ENCODE measurements around the gene ST6GALNAC1.

The ST6GALNAC1 gene, protein sequence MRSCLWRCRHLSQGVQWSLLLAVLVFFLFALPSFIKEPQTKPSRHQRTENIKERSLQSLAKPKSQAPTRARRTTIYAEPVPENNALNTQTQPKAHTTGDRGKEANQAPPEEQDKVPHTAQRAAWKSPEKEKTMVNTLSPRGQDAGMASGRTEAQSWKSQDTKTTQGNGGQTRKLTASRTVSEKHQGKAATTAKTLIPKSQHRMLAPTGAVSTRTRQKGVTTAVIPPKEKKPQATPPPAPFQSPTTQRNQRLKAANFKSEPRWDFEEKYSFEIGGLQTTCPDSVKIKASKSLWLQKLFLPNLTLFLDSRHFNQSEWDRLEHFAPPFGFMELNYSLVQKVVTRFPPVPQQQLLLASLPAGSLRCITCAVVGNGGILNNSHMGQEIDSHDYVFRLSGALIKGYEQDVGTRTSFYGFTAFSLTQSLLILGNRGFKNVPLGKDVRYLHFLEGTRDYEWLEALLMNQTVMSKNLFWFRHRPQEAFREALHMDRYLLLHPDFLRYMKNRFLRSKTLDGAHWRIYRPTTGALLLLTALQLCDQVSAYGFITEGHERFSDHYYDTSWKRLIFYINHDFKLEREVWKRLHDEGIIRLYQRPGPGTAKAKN

DNA sequence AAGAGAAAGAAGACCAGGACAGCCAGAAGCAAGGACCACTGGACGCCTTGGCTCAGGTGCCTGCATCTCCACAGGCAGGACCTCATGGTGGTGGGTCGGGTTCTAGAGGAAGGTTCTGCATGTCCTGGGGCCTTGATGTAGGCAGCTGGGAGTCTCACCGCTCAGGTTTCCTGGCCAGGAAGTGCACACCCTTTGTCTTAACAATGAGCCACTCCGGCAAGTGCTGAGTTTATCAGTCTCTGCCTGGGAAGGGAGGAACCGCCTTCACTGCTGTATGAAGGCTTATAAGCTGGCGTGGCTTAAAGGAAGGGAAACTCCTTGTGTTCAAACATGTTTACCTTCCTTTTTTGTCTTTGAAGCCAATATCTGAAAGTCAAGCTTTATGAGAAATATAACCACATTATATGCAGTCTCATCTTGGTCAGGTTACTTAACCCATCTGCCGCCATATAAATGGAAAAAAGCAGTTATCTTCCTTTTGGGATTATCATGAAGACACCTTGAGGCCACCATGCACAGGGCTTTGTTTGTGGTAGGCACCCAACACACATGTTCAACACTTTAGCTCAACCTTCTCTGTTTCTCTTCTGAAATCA, at the start of gene ST6GALNAC1:
ST6GALNAC1 (minus strand) TSS at position 205 of the 596 bp plus-strand sequence; CDS start at position 86, 119 bp downstream.
- no peak for FAIRE-seq

DNA sequence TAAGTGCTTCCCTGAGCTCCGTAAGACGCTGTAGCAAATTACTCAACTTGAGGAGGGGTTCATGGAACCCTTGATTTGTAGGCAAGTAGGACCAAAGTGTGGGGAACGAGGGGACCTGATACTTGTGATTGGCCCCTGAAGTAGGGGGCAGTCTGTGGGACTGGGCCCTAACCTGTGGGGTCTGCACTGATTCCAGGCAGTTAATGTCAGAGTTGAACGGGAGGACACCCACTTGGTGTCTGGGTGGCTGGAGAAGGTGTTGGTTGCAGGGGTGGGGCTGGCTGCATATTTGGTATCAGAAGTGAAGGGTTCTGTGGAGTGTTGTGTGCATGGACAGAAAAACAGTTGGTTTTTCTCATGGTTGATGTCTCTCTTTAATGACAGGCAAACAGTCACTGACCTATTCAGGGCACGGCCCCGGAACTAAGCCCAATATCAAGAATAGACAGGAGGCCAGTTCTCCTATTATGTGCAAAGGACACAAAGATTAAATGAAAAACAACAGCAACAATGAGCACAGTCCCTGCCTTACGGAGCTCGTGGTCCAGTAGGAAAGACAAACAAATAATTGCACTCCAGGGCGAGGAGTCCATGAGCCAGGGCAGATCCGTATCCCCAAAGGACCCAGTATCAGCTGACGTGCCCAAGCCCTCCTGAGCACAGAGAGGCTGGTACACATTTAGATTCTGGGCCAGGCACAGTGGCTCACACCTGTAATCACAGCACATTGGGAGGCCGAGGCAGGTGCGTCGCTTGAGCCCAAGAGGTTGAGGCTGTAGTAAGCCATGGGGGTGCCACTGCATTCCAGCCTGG, 48.0 kb upstream of the ST6GALNAC1 start:
- no peak for FAIRE-seq

DNA sequence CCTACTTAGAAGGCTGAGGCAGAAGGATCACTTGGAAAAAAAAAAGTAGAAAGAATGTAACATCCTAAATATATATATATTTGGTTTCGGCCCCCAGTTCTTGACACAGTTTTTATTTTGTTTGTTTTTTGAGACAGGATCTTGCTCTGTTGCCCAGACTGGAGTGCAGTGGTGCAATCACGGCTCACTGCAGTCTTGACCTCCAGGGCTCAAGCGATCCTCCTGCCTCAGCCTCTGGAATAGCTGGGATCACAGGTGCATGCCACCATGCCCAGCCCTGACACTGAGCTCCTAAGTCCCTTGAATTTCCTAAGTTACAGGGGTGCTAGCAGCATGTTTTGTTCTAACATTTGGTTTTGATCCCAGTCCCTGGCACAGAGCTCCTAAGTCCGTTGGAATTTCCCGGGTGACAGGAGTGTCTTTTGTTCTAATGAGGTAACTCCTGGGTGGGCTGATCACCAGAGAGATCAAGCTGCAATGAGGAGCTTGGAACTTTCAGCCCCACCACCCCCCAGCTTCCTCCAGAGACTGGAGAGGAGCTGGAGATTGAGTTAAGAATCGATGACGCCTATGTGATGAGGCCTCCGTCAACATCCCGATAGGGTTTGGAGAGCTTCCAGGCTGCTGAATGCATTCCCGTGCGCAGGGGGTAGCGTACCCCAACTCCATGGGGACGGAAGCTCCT, 47.2 kb upstream of the ST6GALNAC1 start:
- no peak for FAIRE-seq

DNA sequence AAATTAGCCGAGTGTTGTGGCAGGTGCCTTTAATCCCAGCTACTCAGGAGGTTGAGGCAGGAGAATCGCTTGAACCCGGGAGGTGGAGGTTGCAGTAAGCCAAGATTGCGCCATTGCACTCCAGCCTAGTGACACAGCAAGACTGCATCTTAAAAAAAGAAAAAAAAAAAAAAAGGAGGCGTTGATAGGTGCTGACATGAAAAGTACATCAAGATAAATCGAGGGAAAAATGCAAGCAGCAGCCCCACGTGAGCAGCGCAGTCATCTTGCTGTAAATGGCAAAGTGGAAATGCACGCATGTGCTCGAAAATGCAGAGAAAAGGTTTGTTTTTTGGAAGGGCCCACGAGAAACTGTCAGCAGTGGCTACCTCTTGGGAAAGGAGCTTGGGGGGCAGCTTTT, 46.3 kb upstream of the ST6GALNAC1 start:
- no peak for FAIRE-seq

DNA sequence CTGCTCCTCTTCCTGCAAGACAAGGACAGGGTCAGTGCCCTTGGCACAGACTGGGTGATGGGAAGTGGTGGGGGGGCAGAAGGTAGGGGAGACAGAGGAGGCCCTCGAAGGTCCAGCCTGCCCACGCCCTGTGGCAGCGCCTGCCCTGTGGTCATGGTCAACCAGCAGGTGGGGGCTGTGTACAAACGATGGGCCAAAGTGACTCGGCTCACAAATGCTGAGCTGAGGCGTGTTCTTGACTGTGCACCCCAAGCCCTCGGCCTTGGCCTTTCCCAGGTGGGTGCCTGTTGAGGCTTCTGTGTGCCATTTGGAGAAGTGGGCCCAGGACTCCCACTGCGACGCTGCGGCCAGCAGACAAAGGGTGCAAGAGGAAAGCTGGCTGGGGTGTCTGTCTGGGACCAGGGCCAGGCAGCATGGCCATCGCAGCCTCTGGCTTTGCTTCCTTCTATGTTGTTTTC, 44.6 kb upstream of the ST6GALNAC1 start:
- FAIRE-seq, result no peak

DNA sequence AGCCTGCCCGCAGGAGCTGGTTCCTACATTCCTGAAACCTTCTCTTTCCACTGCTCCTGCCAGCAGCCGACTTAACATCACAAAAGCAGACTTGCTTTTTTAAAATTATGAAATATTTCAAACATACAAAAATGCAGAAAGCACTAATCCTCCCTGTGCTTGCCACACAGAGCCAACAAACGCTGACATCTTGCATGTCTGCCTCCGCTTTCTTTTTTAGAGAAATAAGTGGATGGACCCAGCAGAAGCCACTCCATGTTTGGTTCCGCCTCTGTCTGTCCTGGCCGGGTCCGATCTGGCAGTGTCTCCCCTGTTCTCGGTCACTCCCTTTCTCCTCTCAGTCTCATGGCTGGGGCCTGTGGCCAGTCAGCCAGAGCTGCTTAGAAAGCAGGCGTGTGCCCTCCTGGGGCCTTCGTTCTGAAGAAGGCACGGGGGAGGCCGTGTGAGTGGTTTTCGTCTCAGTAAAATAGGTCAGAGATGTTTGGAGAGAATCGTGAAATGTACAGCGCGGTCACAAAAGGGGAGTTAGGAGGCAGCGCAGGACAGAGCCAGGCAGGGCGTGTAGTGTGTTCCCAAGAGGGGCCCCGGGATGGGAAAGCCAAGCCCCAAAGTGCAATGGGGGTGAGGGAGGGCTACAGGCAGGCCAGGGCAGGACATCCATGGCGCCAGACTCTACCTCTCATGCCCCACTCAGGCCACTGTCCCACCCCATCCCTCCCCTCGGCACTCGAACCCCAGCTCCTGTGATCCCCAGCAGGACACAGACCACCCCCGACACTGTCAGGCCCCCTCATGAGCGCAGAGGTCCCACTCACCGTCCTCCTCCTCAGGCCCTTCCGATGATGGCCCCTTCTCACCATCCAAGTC, 44.0 kb upstream of the ST6GALNAC1 start:
- no peak for FAIRE-seq

DNA sequence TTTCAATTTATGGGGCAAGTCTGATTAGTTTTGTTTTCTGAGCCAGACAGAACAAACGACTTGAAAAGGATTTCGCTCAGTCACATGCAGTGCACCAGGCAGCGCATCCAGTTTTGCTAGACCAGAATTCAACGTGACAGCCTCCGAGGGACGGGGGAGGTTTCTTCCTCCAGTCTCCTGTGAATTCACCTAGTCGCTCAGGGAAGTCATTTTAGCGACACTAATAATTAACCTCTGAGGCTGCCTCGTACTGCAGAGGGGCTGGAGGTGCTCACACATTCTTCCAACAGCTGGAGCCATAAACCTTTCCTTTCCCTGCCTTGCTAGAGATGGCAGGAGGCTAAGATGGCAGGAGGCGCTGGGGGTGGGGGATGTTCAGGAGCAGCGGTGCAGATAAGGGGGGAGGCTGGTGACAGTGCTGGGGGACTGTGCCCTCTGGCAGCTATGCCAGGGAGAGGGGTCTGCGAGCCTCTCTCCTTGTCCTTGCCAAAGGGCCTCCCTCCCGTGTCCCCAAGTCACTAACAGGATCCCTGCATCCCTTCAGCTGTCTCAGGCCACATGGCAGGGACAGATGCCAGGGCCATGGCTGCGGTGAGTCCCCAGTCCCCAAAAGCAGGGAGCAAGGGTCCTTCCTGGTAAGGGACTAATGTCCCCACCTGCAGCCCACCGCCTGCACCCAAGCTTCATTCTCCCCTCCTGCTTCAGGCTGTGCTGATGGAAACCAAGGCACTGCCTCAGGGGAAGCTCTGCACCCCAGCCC, 43.2 kb upstream of the ST6GALNAC1 start:
- FAIRE-seq, result no peak

DNA sequence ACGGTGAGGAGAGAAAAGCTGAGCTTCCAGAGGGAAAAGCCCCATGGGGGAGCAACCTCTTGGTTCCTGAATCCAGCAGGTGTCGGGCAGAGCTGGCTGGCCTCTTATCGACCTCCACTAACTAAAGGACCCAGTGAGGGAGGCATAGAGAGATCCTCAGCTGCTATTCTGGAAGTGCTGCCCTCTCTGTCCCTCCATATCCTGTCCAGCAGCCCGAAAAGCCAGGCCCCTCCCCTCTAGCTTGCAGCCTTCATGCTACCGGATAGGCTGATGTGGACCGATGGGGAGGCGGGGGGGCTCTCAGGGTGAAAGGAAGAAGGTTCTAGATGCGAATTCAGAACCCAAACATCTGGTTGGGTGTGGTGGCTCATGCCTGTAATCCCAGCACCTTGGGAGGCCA, 42.3 kb upstream of the ST6GALNAC1 start:
- FAIRE-seq, result no peak

DNA sequence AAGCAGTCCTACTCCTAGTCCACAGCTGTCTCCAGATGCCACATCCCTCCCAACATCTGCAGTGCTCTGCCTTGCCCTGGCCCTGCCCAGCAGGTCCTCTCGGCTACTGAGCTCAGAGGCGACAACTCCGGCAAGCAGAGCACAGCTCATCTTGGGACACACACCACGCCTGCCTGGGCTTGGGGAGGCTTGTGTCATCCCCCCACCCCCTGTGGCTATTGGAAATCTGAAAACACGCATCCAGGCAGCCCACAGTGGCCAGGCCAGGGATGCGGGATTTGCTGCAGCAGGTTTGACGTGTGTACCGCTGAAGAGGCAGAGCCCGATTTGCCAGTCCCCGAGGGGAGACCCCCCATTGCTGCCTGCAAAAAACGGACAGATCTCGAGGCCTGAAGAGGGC, 41.8 kb upstream of the ST6GALNAC1 start:
- no peak for FAIRE-seq

DNA sequence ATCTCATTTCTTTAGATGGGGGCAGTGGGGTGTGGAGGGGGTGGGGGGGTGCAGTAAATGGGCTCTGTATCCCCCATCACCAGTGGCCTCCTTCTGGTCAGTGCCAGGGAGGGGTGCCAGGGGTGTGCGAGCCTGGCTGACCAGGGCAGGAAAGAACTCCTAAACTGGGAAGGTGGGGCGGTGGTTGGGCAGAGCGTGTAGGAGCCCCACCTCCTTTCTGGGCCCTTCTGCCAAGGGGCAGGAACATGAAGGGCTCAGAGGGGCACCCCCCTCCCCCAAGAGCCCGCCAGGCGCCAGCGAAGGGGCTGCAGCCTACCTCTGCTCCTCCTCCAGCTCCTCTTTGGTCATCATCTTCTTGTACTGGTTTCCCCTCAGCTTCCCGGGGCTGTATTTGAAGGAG, 41.2 kb upstream of the ST6GALNAC1 start:
- FAIRE-seq, result no peak

DNA sequence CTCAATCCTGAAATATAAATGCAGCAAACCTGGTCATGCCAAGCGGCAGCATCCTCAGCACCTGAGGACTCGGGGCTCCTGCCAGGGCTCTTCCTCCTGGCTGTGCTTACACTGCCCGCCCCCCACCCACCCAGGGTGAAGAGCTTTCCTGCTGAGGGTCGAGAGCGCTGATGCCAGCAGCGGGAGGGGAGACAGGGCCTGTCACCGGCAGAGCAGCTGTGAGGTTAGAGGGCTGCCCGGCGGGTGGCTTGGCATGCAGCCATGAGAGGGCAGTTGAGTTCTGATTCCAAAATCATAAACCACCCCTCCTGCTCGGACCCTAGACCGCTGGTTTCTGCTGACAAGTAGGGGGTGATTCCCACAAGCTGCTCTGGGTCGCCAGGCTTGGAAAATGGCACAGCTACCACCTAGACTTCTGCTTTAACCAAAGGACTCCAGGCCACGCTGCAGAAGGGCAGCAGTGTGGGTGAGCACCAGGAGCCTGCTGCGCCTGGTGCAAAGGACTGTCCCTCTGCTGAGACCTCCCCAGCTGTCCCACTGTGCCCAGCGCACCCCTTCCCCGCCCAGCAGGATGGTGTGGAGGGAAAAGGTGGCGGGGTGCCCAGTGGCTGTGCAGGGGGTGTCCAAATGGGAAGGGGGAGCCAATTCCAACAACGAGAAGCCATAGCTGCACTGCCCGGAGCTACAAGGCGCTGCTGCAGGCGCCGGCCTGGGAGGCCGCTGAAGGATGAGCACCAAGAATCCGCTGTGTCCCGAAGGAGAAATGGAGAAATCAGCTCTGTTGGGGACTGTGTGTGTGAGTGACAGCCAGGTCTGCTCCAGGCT, 40.6 kb upstream of the ST6GALNAC1 start:
- no peak for FAIRE-seq

DNA sequence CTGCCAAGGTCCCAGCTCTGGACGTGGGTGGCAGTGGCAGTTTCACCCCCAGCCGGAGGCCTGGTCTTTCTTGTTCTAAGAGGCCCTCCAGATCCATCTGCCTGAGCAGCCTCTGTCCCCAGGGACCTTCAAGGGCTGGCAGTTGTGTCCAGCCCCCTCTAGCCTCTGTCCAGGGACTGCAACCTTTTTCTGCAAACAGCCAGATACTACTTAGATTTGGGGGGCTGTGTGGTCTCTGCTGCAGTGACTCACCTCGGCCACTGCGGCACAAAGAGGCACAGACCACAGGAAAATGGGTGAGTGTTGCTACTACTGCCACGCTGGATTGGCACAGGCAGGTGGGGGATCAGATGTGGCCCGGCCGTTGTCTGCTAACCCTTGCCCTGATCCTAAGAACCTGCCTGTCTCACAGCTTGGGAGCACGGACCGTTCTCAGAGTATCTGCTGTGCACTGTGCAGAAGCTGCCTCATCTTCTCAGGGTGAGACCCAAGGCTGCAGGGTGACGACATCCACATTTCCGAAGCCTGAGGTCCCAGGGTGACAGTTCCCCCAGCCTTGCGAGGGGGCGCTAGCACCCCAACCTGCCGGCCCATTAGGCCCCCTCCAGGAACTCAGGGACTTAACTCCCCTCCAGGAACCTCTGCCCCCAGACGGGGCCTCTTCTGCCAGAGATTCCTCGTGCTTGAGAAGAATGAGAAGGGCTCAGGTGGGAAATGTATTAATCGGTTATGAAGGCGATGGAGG, 39.6 kb upstream of the ST6GALNAC1 start:
- FAIRE-seq, result no peak

DNA sequence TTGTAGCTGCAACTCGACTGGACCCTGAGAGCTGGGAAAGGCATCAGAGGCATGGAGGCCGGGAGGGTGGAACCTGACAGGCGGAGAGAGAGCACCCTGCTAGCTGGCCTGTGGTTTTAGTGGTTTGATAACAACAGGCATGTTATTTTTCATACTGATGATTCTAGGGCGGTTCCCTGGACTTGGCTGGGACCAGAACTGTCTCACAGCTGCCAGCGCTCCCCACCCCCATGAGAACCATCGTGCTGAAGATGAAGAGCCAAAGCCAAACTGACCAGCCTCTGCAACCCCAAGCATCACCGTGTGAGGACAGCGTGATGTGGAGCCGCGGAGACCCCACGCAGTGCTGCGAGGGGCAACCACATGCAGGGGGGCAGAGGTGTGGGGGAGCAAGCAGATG, 38.7 kb upstream of the ST6GALNAC1 start:
- FAIRE-seq, result no peak

DNA sequence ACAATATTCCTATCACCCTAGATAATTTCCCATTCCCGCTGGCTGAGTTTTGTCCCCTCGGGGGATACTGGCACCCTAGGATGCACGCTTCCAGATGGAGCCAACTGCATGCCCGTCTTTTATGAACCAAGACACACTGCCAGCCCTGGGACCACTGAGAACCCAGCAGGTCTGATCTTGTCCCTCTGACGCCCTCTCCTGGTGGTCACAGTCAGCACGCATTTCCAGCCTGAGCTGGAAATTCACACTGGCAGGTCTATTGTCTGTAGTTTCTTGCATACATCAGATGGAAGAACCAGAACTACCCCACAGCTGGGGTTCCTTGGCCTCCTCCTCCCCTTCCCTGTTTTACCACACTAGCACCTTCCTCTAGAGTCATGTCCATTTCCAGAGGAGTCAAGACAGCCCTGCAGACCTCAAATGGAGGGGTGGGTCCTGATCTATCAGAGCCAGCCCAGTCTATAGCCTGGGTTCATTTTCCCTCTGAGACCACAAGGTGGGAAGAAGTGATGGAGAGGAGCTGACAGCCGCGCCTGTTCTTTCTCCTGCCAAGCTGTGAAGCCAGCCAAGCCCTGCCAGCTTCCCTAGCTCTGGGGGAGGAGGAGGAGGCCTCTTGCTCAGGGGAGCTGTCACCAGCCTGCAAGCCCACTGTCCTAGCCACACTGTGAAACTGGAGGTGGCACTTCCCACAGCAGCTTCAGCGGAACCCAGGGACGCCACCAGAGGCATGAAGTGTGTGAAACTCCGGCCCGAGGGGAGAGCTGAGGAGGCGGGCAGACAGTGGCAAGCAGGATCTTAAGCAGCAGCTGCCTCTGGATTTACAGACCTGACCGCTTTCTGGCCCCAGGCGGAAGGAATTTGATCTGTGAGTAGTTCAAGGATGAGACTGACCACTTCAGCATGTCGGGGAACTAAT, 37.9 kb upstream of the ST6GALNAC1 start:
- no peak for FAIRE-seq

DNA sequence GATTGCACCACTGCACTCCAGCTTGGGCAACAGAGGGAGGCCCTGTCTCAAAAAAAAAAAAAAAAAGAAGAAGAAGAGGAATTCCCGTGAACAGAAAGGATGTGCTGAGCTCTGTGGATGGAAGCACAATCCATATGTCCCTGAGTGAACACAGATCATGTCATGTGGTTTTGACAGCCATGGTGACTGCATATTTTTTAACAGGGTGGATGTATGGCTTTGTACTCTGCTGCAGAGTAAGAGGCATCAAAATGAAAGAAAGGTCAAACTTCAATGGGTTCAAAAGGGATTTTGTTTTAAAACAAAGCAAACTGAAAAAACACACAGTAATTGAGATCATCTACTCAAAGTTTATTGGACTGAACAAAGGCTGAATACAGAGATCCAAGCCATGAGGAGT, 35.7 kb upstream of the ST6GALNAC1 start:
- FAIRE-seq, result no peak

DNA sequence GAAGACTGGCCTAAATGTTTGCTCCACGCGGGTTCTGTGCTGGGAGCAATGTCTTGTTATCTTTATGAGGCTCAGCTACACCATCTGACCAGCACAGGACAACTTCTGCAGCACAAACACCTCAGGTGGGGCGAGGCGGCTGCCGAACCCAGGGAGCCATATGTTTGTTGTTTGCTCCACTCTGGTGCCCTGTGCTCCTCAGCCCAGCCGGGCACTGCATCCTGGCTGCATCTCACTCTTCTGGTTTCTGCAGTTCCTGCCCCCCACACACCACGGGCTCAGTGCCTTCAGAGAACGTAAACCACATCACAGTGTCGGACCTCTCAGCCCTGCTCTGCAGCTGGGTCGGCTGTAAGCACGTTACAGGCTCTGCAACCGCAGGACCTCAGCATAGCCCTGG, 34.8 kb upstream of the ST6GALNAC1 start:
- no peak for FAIRE-seq

DNA sequence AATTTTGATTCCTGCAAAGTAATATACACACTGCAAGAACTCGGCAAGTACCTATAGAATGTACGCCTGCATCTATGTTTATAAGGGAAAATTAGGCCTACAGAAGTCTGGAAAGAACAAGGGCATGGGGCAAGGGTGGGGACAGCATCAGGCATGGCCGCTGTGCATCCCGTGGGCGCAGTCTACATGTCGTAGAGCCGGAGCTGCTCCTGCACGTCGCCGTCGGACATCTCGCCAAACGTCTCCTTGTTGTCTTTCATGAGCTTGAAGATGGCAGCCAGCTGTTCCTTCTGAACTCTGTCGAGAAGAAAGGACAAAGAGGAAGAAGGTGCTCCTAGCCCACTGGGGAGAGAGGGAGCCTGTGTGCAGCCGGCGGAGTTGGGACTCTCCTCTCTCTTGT, 33.8 kb upstream of the ST6GALNAC1 start:
- no peak for FAIRE-seq

DNA sequence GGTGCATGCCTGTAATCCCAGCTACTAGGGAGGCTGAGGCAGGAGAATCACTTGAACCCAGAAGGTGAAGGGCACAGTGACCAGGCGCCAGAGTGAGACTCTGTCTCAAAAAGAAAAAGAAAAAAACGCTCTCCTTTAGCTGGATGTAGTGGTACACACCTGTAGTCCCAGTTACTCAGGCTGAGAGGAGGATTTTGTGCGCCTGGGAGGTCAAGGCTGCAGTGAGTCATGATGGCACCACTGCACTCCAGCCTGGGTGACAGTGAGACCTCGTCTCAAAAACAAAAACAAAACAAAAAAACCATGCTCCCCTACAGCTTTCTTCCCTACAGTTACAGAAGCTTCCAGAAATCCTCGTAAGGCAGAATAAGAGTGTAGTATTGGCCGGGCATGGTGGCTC, 33.1 kb upstream of the ST6GALNAC1 start:
- FAIRE-seq, result no peak
